Measurements from ENCODE around the gene PERCC1.
"Not testable (repeated sequence)": the region's sequence is repeated elsewhere in the genome, so short reads cannot be mapped to it uniquely, and the experiment has no call there.

Gene PERCC1

DNA sequence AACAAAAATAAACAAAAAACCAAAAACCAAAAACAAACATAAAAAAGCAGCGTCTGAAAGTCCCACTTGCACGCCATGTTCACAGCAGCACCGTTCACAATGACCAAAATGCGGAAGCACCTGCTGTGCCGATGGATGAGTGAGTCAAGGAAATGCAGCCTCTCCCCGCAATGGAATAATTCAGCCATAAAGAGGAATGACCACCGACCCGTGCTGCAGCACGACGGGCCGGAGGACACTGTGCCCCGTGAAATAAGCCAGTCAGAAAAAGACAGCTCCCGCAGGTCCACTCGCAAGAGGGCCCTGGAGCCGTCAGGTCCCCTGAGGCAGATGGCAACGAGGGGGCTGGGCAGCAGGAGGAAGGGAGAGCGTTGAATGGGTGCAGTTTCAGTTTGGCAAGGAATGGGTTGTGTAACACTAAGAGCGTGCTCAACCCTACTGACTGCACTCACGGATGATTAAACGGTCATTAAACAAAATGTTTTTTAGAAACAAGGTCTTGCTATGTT, 38.9 kb downstream of the PERCC1 start:
- peak; percentile 50 for DNase-seq (ENCODE audit: low spot score)

GRCh38 chr16:1470481-1471251, 39.8 kb downstream of the PERCC1 start:
- peak; percentile 53 for DNase-seq (ENCODE audit: low spot score)

- DNase-seq (ENCODE audit: low spot score), result no peak
These were observed 40.8 kb downstream of the PERCC1 start for GRCh38 chr16:1471569-1472194.

DNA sequence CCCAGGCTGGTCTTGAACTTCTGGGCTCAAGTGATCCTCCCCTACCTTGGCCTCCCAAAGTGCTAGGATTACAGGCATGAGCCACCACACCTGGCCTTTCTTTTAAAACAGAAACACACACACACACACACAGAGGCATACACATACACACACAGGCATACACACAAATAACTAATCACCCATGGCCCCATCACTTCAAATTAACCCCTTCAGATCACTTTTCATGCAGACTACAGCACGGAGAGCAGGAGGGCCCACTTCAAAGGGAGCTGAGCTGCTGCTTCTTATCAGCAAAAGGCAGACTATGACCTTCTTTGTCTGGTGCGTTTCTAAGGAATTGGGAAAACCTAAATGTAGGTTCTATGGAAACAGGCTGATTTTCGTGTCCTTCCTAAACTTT, 42.1 kb downstream of the PERCC1 start:
- DNase-seq (ENCODE audit: low spot score), result no peak

- peak; percentile 50 for DNase-seq (ENCODE audit: low spot score)
These were observed 43.4 kb downstream of the PERCC1 start for GRCh38 chr16:1474082-1474795.

- peak; percentile 84 for DNase-seq (ENCODE audit: low spot score)
These were observed 44.1 kb downstream of the PERCC1 start, which contains the start of gene CLCN7 for GRCh38 chr16:1474796-1475551. TSS of gene CLCN7 (minus strand) at chr16:1475028. CDS start at chr16:1474974, 54 bp downstream.

DNA sequence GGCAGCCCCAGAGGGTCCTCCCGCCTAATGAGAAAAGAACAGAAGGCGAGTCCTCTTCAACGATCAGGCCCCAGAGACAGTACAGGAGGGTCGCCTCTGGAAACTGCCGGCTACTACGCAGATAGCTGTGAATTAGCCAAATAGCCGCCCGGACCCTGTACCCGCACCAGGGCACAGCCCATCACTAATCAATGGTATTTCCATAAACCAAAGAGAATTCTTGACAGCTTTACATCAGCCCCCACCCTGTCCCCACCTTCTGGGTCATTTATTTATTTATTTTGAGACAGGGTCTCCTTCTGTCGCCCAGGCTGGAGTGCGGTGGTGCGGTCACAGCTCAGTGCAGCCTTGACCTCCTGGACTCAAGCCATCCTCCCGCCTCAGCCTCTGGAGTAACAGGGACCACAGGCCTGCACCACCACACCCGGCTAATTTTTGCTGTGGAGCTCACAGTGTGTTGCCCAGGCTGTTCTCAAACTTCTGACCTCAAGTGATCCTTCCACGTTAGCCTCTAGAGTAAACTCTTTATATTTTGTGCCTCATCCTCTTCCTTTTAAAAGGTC, 44.8 kb downstream of the PERCC1 start:
- DNase-seq (ENCODE audit: low spot score), result no peak

DNA sequence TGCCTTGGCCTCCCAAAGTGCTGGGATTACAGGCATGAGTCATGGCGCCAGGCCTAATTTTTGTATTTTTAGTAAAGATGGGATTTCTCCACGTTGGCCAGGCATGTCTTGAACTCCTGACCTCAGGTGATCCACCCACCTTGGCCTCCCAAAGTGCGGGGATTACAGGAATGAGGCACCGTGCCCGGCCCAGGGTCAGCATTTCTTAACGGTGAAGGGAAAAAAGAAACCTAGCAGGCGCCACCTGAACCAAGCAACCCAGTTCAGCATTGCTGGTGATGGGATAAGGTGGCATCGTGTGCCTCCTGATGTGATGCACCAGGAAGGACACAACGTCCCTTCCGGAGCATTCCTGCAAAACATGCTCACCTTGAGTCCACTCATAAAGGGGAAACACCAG, 46.2 kb downstream of the PERCC1 start:
- no peak for DNase-seq (ENCODE audit: low spot score)

DNA sequence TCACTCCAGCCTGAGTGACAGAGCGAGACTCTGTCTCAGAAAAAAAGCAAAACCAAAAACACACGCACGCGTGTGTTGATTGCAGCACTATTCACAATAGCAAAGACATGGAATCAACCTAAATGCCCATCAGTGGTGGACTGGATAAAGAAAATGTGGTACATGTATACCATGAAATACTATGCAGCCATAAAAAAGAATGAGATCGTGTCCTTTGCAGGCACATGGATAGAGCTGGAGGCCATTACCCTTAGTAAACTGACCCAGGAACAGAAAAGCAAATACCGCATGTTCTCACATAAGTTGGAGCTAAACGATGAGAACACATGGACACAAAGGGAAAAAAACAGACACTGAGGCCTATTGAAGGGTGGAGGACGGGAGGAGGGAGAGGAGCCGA, 48.1 kb downstream of the PERCC1 start:
- DNase-seq (ENCODE audit: low spot score), result not testable (repeated sequence)

DNA sequence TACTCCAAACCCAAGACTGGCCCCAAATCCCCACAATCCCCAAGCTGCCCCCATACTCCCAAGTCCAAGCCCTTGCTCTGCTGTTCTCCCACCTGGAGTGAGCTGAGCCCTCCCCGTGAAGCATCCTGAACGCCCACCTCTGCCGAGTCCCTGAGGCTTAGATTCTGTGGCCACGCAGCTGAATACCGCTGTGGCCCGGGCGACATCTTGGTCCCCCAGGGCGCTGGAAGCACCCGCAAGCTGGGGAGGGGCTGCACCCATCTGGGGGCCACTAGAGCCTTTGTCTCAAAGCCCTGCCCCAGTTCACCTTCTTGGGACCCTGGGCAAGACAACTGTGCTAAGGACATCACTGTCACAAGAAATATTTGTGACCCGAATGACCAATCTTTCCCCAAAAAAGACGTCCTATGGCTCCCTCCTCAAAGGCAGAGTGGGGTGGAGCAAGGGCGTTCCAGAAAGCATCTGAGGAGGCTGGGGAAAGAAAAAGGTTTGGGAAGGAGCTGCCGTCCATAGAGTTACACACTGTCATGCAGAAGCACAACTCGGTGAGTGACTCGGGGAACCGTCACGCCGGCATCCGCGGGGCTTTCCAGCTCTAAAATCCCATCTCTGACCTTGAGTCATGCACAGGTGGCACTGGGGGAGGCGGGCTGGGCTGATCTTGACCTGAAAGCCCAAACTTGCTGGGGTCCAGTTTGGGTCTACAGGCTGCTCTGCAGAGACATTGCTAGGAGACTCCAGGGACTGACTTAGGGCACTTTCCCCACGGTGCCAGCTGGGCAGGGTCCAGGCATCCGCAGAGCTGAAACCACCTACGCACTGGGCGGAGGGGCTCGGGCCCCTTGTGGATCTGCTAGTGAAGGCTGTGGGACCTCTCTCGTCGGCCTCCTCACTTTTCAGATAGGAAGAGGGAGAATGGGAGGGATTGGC, 51.3 kb downstream of the PERCC1 start:
- no peak for DNase-seq (ENCODE audit: low spot score)

All from kidney tubule cell (primary cell).